DOHH2 (cell line): ENCODE data around the gene LRSAM1.

ENCODE experiments used
- H3F3A ChIP-seq: fragments of 200-600 bp; sonication (generic), shearing (Covaris generic); 2 replicates; pipeline ENCODE4 v1.6.0; 2016; ENCODE audit warnings: antibody characterized with exemption, mild to moderate bottlenecking; ENCODE audit not compliant: control insufficient read depth, insufficient read depth
- H3K27ac ChIP-seq: fragments of 200-600 bp; sonication (generic); 2 replicates; pipeline ENCODE4 v1.5.1; 2014; ENCODE audit warnings: low read depth, mild to moderate bottlenecking, low read length, moderate library complexity
- H3K27me3 ChIP-seq: fragments of 200-600 bp; sonication (generic); 2 replicates; pipeline ENCODE4 v1.6.1; 2014; ENCODE audit warnings: mild to moderate bottlenecking, low read length, mixed read lengths; ENCODE audit not compliant: control insufficient read depth
- H3K36me3 ChIP-seq: fragments of 200-600 bp; sonication (generic); 2 replicates; pipeline ENCODE4 v1.6.1; 2014; ENCODE audit warnings: mild to moderate bottlenecking, low read length, moderate library complexity, mixed read lengths; ENCODE audit not compliant: control insufficient read depth
- H3K4me1 ChIP-seq: fragments of 200-600 bp; sonication (generic); 2 replicates; pipeline ENCODE4 v1.6.1; 2014; ENCODE audit warnings: mild to moderate bottlenecking, low read length, mixed read lengths; ENCODE audit not compliant: control insufficient read depth
- H3K4me2 ChIP-seq: fragments of 200-600 bp; sonication (generic); 2 replicates; pipeline ENCODE4 v1.6.0; 2014; ENCODE audit warnings: mild to moderate bottlenecking, low read length, moderate library complexity
- H3K4me3 ChIP-seq: fragments of 200-600 bp; sonication (generic); 2 replicates; pipeline ENCODE4 v1.5.1; 2014; ENCODE audit warnings: mild to moderate bottlenecking, low read length, mixed read lengths
- H3K79me2 ChIP-seq: fragments of 200-600 bp; sonication (generic); 2 replicates; pipeline ENCODE4 v1.6.1; 2014; ENCODE audit warnings: mild to moderate bottlenecking, low read length, mixed read lengths; ENCODE audit not compliant: control insufficient read depth
- H3K9me2 ChIP-seq: fragments of 200-600 bp; sonication (generic); replicated peaks from 2 replicates; pipeline ENCODE4 v1.6.1; 2014; ENCODE audit warnings: mild to moderate bottlenecking, low read length, mixed read lengths; ENCODE audit not compliant: control insufficient read depth
- H3K9me3 ChIP-seq: fragments of 200-600 bp; sonication (generic); 2 replicates; pipeline ENCODE4 v1.6.1; 2014; ENCODE audit warnings: antibody characterized with exemption, low read length, mixed read lengths; ENCODE audit not compliant: control insufficient read depth, insufficient read depth
- H4K20me1 ChIP-seq: fragments of 200-600 bp; sonication (generic); 2 replicates; pipeline ENCODE4 v1.6.0; 2014; ENCODE audit warnings: low read depth, mild to moderate bottlenecking, antibody characterized with exemption, low read length, moderate library complexity; ENCODE audit not compliant: control insufficient read depth, insufficient read depth
- CTCF ChIP-seq: fragments of 200-600 bp; sonication (generic); IDR thresholded peaks from one replicate; pipeline ENCODE4 v1.5.1; 2014; ENCODE audit warnings: antibody characterized with exemption, mild to moderate bottlenecking, low read depth, low read length; ENCODE audit not compliant: poor library complexity, severe bottlenecking
- EZH2phosphoT487 ChIP-seq: fragments of 200-600 bp; sonication (generic); IDR thresholded peaks from 2 replicates; pipeline ENCODE4 v1.6.1; 2017; ENCODE audit warnings: borderline replicate concordance, mild to moderate bottlenecking, antibody characterized with exemption, low read length, moderate library complexity, mixed read lengths

The LRSAM1 gene

GRCh38 chr9:127404631-127405030 lies 46.7 kb upstream of the LRSAM1 start:
- H3K4me1 ChIP-seq, result no peaks in the 10 kb centered on the region
- TF ChIP-seq EZH2phosphoT487 (no peak), CTCF (no peak)
- H4K20me1 ChIP-seq, result no peaks in the 10 kb centered on the region
- H3F3A ChIP-seq, result no peaks in the 10 kb centered on the region
- H3K4me3 ChIP-seq, result no peak overlapping the region
- no peaks in the 10 kb centered on the region for H3K36me3 ChIP-seq
- no peaks in the 10 kb centered on the region for H3K79me2 ChIP-seq
- no peak overlapping the region for H3K27ac ChIP-seq
- no peak overlapping the region for H3K4me2 ChIP-seq
- H3K9me3 ChIP-seq, result no peaks in the 10 kb centered on the region
- H3K9me2 ChIP-seq, result no peaks in the 10 kb centered on the region
- no peaks in the 10 kb centered on the region for H3K27me3 ChIP-seq

DNA sequence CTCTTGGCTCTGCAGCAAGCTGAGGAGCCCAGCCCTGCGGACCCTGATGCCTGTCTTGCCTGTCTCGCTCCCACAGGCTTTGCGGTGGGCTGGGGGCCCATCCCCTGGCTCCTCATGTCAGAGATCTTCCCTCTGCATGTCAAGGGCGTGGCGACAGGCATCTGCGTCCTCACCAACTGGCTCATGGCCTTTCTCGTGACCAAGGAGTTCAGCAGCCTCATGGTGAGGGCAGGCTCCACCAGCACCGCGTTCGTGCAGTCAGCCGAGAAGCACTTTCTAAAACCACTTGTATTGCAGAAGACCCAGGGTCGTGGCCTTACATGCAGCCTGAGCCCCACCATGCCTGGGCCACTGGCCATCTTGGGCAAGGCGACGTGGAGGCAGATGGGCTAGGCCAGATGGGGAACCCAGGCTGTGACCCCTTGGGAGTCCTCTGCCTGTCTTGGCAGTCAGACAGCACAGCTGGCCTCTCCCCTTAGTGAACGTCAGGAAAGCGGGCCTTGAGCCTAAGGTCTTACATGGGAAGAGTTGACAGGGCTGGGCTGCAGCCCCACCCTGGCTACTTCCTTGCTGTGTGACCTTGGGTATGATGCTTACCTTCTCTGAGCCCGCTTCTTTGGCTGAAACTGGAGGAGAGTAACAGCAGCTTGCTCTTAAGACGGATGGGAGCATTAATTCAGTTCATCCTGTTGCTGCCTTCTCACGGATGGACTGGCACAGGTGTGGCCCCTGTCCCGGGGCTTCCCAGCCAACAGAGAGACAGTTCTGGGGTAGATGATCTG lies 45.8 kb upstream of the LRSAM1 start:
- no peaks in the 10 kb centered on the region for H3K9me3 ChIP-seq
- no peak overlapping the region for H3K27ac ChIP-seq
- H3K27me3 ChIP-seq, result no peaks in the 10 kb centered on the region
- H3K4me2 ChIP-seq, result no peak overlapping the region
- H3F3A ChIP-seq, result no peaks in the 10 kb centered on the region
- no peak overlapping the region for H3K4me3 ChIP-seq
- no peaks in the 10 kb centered on the region for H4K20me1 ChIP-seq
- TF ChIP-seq EZH2phosphoT487, result no peak
- no peak for TF ChIP-seq CTCF
- no peaks in the 10 kb centered on the region for H3K36me3 ChIP-seq
- no peaks in the 10 kb centered on the region for H3K79me2 ChIP-seq
- no peaks in the 10 kb centered on the region for H3K4me1 ChIP-seq
- H3K9me2 ChIP-seq, result no peaks in the 10 kb centered on the region

- no peaks in the 10 kb centered on the region for H3K36me3 ChIP-seq
- H3K4me2 ChIP-seq, result no peak overlapping the region
- H3K4me3 ChIP-seq, result no peak overlapping the region
- H3K9me3 ChIP-seq, result no peaks in the 10 kb centered on the region
- H3F3A ChIP-seq, result peaks cover 3% of the 10 kb centered on the region
- H3K9me2 ChIP-seq, result no peaks in the 10 kb centered on the region
- TF ChIP-seq CTCF (no peak), EZH2phosphoT487 (no peak)
- H3K27me3 ChIP-seq, result no peaks in the 10 kb centered on the region
- H3K4me1 ChIP-seq, result peaks cover 6% of the 10 kb centered on the region; the same call in 1 of the 2 replicates
- H4K20me1 ChIP-seq, result no peaks in the 10 kb centered on the region
- H3K27ac ChIP-seq, result no peak overlapping the region
- no peaks in the 10 kb centered on the region for H3K79me2 ChIP-seq
Measured at GRCh38 chr9:127406799-127407491, 44.4 kb upstream of the LRSAM1 start.
